H1 (cell line): ENCODE data around the gene NOC2L. TPM values are rescaled to one million over a fixed set of nuclear protein-coding genes. Genes with fewer than 3 reads are reported as not detected.

ENCODE experiments used
- CTCF ChIA-PET: fragments of 300-600 bp; sonication (Branson Sonifier 250); formaldehyde crosslinking; loops from one replicate; lab custom pipeline; 2021; ENCODE audit not compliant: partially characterized antibody; lab: Charles Lee
- POLR2A ChIA-PET: fragments of 300-600 bp; sonication (Branson Sonifier 250); formaldehyde crosslinking; loops from one replicate; lab custom pipeline; 2021; ENCODE audit warnings: inconsistent platforms; ENCODE audit not compliant: partially characterized antibody; lab: Charles Lee
- DNase-seq, 2 experiments: peaks; one replicate each; pipeline versions ENCODE4 v3.0.0 to v3.0.0-alpha.2; 2010 to 2022; ENCODE audit warnings: low spot score in 2 of 2, low read depth in 1 of 2, mixed read lengths in 1 of 2
- FAIRE-seq: peaks from 2 replicates; lab custom pipeline; 2011; peaks lifted over from hg19 to GRCh38; lab: Jason Lieb, UNC
- H2AFZ ChIP-seq: 2 replicates; pipeline ENCODE4 v1.8.1; 2012; ENCODE audit warnings: low read length, inconsistent platforms
- H2AK5ac ChIP-seq: 2 replicates; pipeline ENCODE4 v1.6.1; 2013; ENCODE audit warnings: low read depth, low read length
- H2BK120ac ChIP-seq: replicated peaks from 2 replicates; pipeline ENCODE3; 2013; ENCODE audit warnings: low read depth, low read length, inconsistent platforms
- H2BK12ac ChIP-seq: 2 replicates; pipeline ENCODE4 v1.6.1; 2013; ENCODE audit warnings: low read depth, low read length
- H2BK15ac ChIP-seq: 2 replicates; pipeline ENCODE4 v1.6.1; 2013; ENCODE audit warnings: low read length
- H2BK20ac ChIP-seq: 2 replicates; pipeline ENCODE4 v1.6.1; 2013; ENCODE audit warnings: low read length
- H2BK5ac ChIP-seq: 2 replicates; pipeline ENCODE4 v1.6.1; 2013; ENCODE audit warnings: low read depth, low read length
- H3K14ac ChIP-seq: 2 replicates; pipeline ENCODE4 v1.6.1; 2013; ENCODE audit warnings: inconsistent platforms; ENCODE audit not compliant: insufficient read length
- H3K18ac ChIP-seq: 2 replicates; pipeline ENCODE4 v1.6.1; 2013; ENCODE audit warnings: low read length; ENCODE audit errors: extremely low read depth
- H3K23ac ChIP-seq: 2 replicates; pipeline ENCODE4 v1.6.1; 2013; ENCODE audit warnings: inconsistent platforms; ENCODE audit not compliant: insufficient read length
- H3K23me2 ChIP-seq: 2 replicates; pipeline ENCODE4 v1.6.1; 2013; ENCODE audit warnings: low read depth, low read length
- H3K27ac ChIP-seq: 2 replicates; pipeline ENCODE4 v1.6.1; 2011; ENCODE audit warnings: low read depth, low read length, inconsistent platforms
- H3K27me3 ChIP-seq, 4 experiments: replicated peaks in 1 of 4; 1 replicate in 1 of 4; 2 replicates in 3 of 4; pipeline versions ENCODE4 v1.6.1 to v1.8.1; 2011 to 2013; ENCODE audit warnings: low read length in 3 of 4, mild to moderate bottlenecking in 3 of 4, inconsistent platforms in 2 of 4, mixed read lengths in 2 of 4, moderate library complexity in 1 of 4; ENCODE audit not compliant: control insufficient read depth in 3 of 4, insufficient read depth in 3 of 4; ENCODE audit errors: extremely low read depth in 1 of 4
- H3K36me3 ChIP-seq, 4 experiments: 2 replicates each; pipeline versions ENCODE4 v1.6.1 to v1.8.1; 2011 to 2013; ENCODE audit warnings: mild to moderate bottlenecking in 4 of 4, low read length in 3 of 4, moderate library complexity in 2 of 4, control low read depth in 1 of 4, inconsistent platforms in 1 of 4; ENCODE audit not compliant: insufficient read depth in 4 of 4, control insufficient read depth in 2 of 4
- H3K4ac ChIP-seq: replicated peaks from 2 replicates; pipeline ENCODE3; 2013; ENCODE audit warnings: low read length, low read depth, mixed read lengths, inconsistent platforms; ENCODE audit not compliant: insufficient read length
- H3K4me1 ChIP-seq, 4 experiments: replicated peaks in 1 of 4; 1 replicate in 1 of 4; 2 replicates in 3 of 4; pipeline versions ENCODE4 v1.6.1 to v1.8.1; 2011 to 2013; ENCODE audit warnings: low read length in 3 of 4, inconsistent platforms in 2 of 4, mixed read lengths in 1 of 4; ENCODE audit not compliant: insufficient read depth in 4 of 4, control insufficient read depth in 3 of 4
- H3K4me2 ChIP-seq, 2 experiments: 2 replicates each; pipeline versions ENCODE4 v1.6.1 to v1.8.1; 2011 to 2013; ENCODE audit warnings: low read depth in 2 of 2, low read length in 2 of 2, control low read depth in 1 of 2, inconsistent platforms in 1 of 2, mild to moderate bottlenecking in 1 of 2; ENCODE audit not compliant: insufficient read depth in 1 of 2
- H3K4me3 ChIP-seq, 4 experiments: fragments of 200-600, 300-600 bp in 1 of 4; sonication (generic), shearing (Covaris generic), sonication (Bioruptor Twin) in 1 of 4; 2 replicates each; pipeline versions ENCODE4 v1.5.1 to v1.8.1; 2011 to 2016; ENCODE audit warnings: low read length in 4 of 4, low read depth in 3 of 4, control low read depth in 2 of 4, inconsistent platforms in 2 of 4, mild to moderate bottlenecking in 2 of 4, mixed read lengths in 1 of 4, moderate library complexity in 1 of 4; ENCODE audit not compliant: insufficient read depth in 2 of 4; ENCODE audit errors: extremely low read depth in 1 of 4
- H3K56ac ChIP-seq: replicated peaks from 2 replicates; pipeline ENCODE3; 2013; ENCODE audit warnings: low read depth, mild to moderate bottlenecking, mixed read lengths, low read length, inconsistent platforms; ENCODE audit not compliant: insufficient read length
- H3K79me1 ChIP-seq: 2 replicates; pipeline ENCODE4 v1.6.1; 2013; ENCODE audit warnings: low read depth, low read length, control low read depth
- H3K79me2 ChIP-seq, 2 experiments: 2 replicates each; pipeline versions ENCODE4 v1.6.1 to v1.8.1; 2012 to 2013; ENCODE audit warnings: low read length in 2 of 2, mild to moderate bottlenecking in 2 of 2, inconsistent platforms in 1 of 2; ENCODE audit not compliant: insufficient read depth in 2 of 2, control insufficient read depth in 1 of 2
- H3K9ac ChIP-seq, 4 experiments: replicated peaks in 1 of 4; 1 replicate in 1 of 4; 2 replicates in 3 of 4; pipeline versions ENCODE4 v1.6.1 to v1.8.1; 2011 to 2013; ENCODE audit warnings: low read depth in 3 of 4, low read length in 3 of 4, control low read depth in 2 of 4, mild to moderate bottlenecking in 2 of 4, moderate library complexity in 2 of 4, inconsistent platforms in 1 of 4; ENCODE audit errors: extremely low read depth in 1 of 4
- H3K9me3 ChIP-seq, 2 experiments: 2 replicates each; pipeline versions ENCODE4 v1.6.1 to v1.8.1; 2012 to 2013; ENCODE audit warnings: mild to moderate bottlenecking in 2 of 2, moderate library complexity in 2 of 2, control low read depth in 1 of 2, inconsistent platforms in 1 of 2, low read depth in 1 of 2, low read length in 1 of 2, mixed read lengths in 1 of 2; ENCODE audit not compliant: insufficient read depth in 2 of 2
- H4K20me1 ChIP-seq, 2 experiments: replicated peaks in 1 of 2; 2 replicates each; pipeline versions ENCODE3 to v1.8.1; 2011 to 2013; ENCODE audit warnings: inconsistent platforms in 2 of 2, low read length in 2 of 2, mild to moderate bottlenecking in 1 of 2; ENCODE audit not compliant: insufficient read depth in 2 of 2, control insufficient read depth in 1 of 2
- H4K5ac ChIP-seq: 2 replicates; pipeline ENCODE4 v1.6.1; 2013; ENCODE audit warnings: low read length, low read depth, mixed read lengths, inconsistent platforms; ENCODE audit not compliant: insufficient read length
- H4K8ac ChIP-seq: 2 replicates; pipeline ENCODE4 v1.8.0; 2013; ENCODE audit warnings: mild to moderate bottlenecking, moderate library complexity, low read length, inconsistent platforms; ENCODE audit not compliant: insufficient read depth; ENCODE audit errors: extremely low read depth
- H4K91ac ChIP-seq: replicated peaks from 2 replicates; pipeline ENCODE3; 2013; ENCODE audit warnings: low read length, mixed read lengths, inconsistent platforms; ENCODE audit not compliant: insufficient read length
- CHD2 ChIP-seq: IDR thresholded peaks from 2 replicates; pipeline ENCODE4 v1.6.1; 2012; ENCODE audit warnings: low read length, improper control_type of control experiment
- JUND ChIP-seq: IDR thresholded peaks from 2 replicates; pipeline ENCODE4 v1.6.1; 2011; ENCODE audit warnings: mild to moderate bottlenecking, improper control_type of control experiment, low read length
- KDM5A ChIP-seq: fragments of 200-600 bp; IDR thresholded peaks from 2 replicates; pipeline ENCODE4 v1.7.1; 2012; ENCODE audit warnings: mild to moderate bottlenecking, low read length, inconsistent platforms, mixed read lengths
- MAX ChIP-seq: IDR thresholded peaks from 2 replicates; pipeline ENCODE4 v1.6.1; 2012; ENCODE audit warnings: inconsistent platforms
- SAP30 ChIP-seq: fragments of 300-600 bp; sonication (generic); IDR thresholded peaks from 2 replicates; pipeline ENCODE4 v1.7.1; 2012; ENCODE audit warnings: low read length, moderate library complexity, mild to moderate bottlenecking, inconsistent platforms; ENCODE audit not compliant: insufficient read depth, insufficient replicate concordance
- SP4 ChIP-seq: IDR thresholded peaks from 2 replicates; pipeline ENCODE4 v1.6.1; 2012; ENCODE audit warnings: low read length, inconsistent platforms
- YY1 ChIP-seq: IDR thresholded peaks from 2 replicates; pipeline ENCODE4 v1.6.1; 2011; ENCODE audit warnings: low read depth, mild to moderate bottlenecking, low read length
- ZNF274 ChIP-seq: IDR thresholded peaks from 2 replicates; pipeline ENCODE4 v1.7.0; 2012; ENCODE audit warnings: low read length, borderline replicate concordance; ENCODE audit errors: extremely low read depth
- WGBS, 2 experiments: shearing (Covaris generic) in 1 of 2; methylation state at CpG; one replicate each; pipeline versions ENCODE4 v1.1.6 to v1.1.7; 2013 to 2015; ENCODE audit warnings: low lambda C conversion rate in 2 of 2, mixed read lengths in 2 of 2, inconsistent platforms in 1 of 2, low coverage in 1 of 2, missing lambda C conversion rate in 1 of 2; ENCODE audit not compliant: insufficient replicate concordance in 2 of 2, insufficient coverage in 1 of 2, insufficient read length in 1 of 2; ENCODE audit errors: extremely low coverage in 1 of 2, missing lambda C conversion rate in 1 of 2; 5-methylcytosine and 5-hydroxymethylcytosine counted together
- polyA plus RNA-seq, 7 experiments: library from polyadenylated mRNA; depleted of rRNA in 3 of 7; stranded (reverse) in 5 of 7; unstranded in 2 of 7; fragments of >200 nt in 5 of 7; fragments of 200-250 nt in 2 of 7; gene quantifications; 1 replicate in 5 of 7; 2 replicates in 1 of 7; 4 replicates in 1 of 7; pipeline versions ENCODE4 v1.2.1 to v1.2.3, GENCODE V29; 2011 to 2013; ENCODE audit warnings: missing spikeins in 2 of 7, mixed read lengths in 2 of 7
- total RNA-seq: library from RNA; stranded (reverse); fragmentation: NEBNext Ultra II Directional; extraction: Animal tissue kit (Norgen Biotek cat#: 25700); gene quantifications from 2 replicates; pipeline ENCODE4 v1.2.1, GENCODE V29; 2021
- TF ChIP-seq, protein P1 (sequence below): IDR thresholded peaks from 2 replicates; pipeline ENCODE4 v1.6.1; 2012; ENCODE audit warnings: low read length, inconsistent platforms

The NOC2L gene
- total and polyA plus RNA-seq, 2 of the 8 experiments (the other 6 are each of a cell fraction or from before 2014, with no cell fraction given): 74.7 to 130 TPM

DNA sequence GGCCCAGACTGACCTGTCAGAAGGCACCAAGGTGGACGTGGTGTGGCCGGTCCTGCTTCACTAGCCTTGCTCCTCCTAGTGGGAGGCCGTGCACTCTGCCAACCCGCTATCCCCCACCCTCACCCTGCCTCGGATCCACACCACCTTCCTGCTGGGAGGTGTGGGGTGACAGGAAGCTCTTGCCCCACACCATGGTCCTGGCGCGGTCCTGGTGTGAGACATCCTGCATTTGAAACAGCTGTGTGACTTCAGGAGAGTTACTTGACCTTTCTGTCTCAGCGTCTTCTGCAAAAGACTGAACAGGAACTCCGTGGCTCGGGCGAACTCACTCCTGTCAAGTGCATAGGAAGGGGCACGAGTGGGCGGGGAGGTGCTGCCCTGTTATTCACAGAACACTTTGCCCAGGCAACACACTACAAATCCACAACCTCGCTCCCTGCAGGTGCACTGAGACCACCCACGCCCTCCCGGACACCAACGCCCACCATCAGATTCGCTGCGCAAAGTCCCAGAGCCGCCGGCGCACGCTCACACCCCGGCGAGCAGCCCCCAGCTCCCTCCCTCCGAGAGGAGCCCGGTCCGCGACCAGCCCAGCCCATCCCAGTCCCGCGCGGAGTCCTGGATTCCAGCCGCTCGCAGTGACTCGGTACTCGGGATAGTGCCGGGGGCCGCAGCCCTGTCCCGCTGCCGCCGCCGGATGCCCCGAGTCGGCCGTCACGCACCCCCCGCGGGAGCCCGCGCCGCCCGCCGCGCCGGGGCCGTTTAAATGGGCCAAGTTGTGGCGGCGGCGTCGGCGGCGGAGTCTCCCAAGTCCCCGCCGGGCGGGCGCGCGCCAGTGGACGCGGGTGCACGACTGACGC, 35.7 kb downstream of the NOC2L start, which contains the start of gene SAMD11:
Gene SAMD11 (plus strand): TSS at position 793 of the 860 bp plus-strand sequence. CDS start 509 bp downstream, outside the sequence.
- no peak within 1 kb of the TSS for H3K9ac ChIP-seq
- peak within 1 kb of the TSS; percentile 47; the same call in 1 of the 2 replicates for H2AFZ ChIP-seq
- H3K56ac ChIP-seq: no peak within 1 kb of the TSS
- H3K4me2 ChIP-seq: peak within 1 kb of the TSS; percentile 60 to 88
- H3K9me3 ChIP-seq: no peaks in the 10 kb centered on the region
- peak within 1 kb of the TSS; percentile 85 for H3K4ac ChIP-seq
- no peak within 1 kb of the TSS for H3K23ac ChIP-seq
- H3K4me1 ChIP-seq: peaks cover 0 to 41% (median 22%) of the 10 kb centered on the region in 4 experiments; a peak in 6 of 7 replicates
- H3K18ac ChIP-seq: no peak within 1 kb of the TSS; the same call in 1 of the 2 replicates
- H2AK5ac ChIP-seq: no peak within 1 kb of the TSS
- no peak within 1 kb of the TSS for H3K27ac ChIP-seq
- WGBS, 2 experiments: 12% methylated on average over 35 of the region's 72 CpGs; no CpG with 5 or more reads in 1 of the 2 experiments
- DNase-seq (peak in 1 of 2 experiments; percentile 80), FAIRE-seq (no peak)
- no peak within 1 kb of the TSS for H2BK5ac ChIP-seq
- no peak within 1 kb of the TSS for H2BK120ac ChIP-seq
- no peak within 1 kb of the TSS for H2BK20ac ChIP-seq
- H3K79me1 ChIP-seq: no peaks in the 10 kb centered on the region
- peaks cover 6% of the 10 kb centered on the region; the same call in 1 of the 2 replicates for H3K23me2 ChIP-seq
- peaks cover 82 to 99% (median 97%) of the 10 kb centered on the region in 4 experiments for H3K27me3 ChIP-seq
- no peak within 1 kb of the TSS for H4K91ac ChIP-seq
- H3K79me2 ChIP-seq: no peaks in the 10 kb centered on the region
- no peak within 1 kb of the TSS for H3K14ac ChIP-seq
- no peak within 1 kb of the TSS for H4K5ac ChIP-seq
- peaks cover 20 to 37% of the 10 kb centered on the region in 2 experiments for H4K20me1 ChIP-seq
- H2BK12ac ChIP-seq: peak within 1 kb of the TSS; percentile 90; the same call in 1 of the 2 replicates
- ChIA-PET POLR2A (interaction anchor here (1.2 to 3.0 kb wide), 3 partner anchors 11 to 21 kb away, joined by 3 to 20 read pairs (median 7); no protein-coding TSS in a partner anchor), CTCF (interaction anchor here (1.1 to 1.6 kb wide), 7 partner anchors 11 to 92 kb away, joined by 3 to 6 read pairs (median 5); no protein-coding TSS in a partner anchor)
- H4K8ac ChIP-seq: peak within 1 kb of the TSS; percentile 47; the same call in 1 of the 2 replicates
- H3K36me3 ChIP-seq: peaks cover 0 to 8% (median 0%) of the 10 kb centered on the region in 4 experiments; a peak in 1 of 8 replicates
- peak within 1 kb of the TSS; percentile 61; the same call in 1 of the 2 replicates for H2BK15ac ChIP-seq
- H3K4me3 ChIP-seq: peak within 1 kb of the TSS; percentile 19 to 60 (median 30)
- TF ChIP-seq JUND: no peak
- TF ChIP-seq, protein P1, sequence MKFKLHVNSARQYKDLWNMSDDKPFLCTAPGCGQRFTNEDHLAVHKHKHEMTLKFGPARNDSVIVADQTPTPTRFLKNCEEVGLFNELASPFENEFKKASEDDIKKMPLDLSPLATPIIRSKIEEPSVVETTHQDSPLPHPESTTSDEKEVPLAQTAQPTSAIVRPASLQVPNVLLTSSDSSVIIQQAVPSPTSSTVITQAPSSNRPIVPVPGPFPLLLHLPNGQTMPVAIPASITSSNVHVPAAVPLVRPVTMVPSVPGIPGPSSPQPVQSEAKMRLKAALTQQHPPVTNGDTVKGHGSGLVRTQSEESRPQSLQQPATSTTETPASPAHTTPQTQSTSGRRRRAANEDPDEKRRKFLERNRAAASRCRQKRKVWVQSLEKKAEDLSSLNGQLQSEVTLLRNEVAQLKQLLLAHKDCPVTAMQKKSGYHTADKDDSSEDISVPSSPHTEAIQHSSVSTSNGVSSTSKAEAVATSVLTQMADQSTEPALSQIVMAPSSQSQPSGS: no peak
- no peak for TF ChIP-seq SP4
- TF ChIP-seq SAP30: no peak
- TF ChIP-seq CHD2: no peak
- TF ChIP-seq YY1: no peak
- no peak for TF ChIP-seq ZNF274
- TF ChIP-seq KDM5A: no peak
- TF ChIP-seq MAX: no peak
